NCI-H146 (cell line): ENCODE results near the gene NUDT16L1.
"Not testable (repeated sequence)": the region's sequence is repeated elsewhere in the genome, so short reads cannot be mapped to it uniquely, and the experiment has no call there.

Experiments
- DNase-seq: peaks from one replicate; lab custom pipeline; 2025; lab: John Stamatoyannopoulos, UW

Gene NUDT16L1

DNA sequence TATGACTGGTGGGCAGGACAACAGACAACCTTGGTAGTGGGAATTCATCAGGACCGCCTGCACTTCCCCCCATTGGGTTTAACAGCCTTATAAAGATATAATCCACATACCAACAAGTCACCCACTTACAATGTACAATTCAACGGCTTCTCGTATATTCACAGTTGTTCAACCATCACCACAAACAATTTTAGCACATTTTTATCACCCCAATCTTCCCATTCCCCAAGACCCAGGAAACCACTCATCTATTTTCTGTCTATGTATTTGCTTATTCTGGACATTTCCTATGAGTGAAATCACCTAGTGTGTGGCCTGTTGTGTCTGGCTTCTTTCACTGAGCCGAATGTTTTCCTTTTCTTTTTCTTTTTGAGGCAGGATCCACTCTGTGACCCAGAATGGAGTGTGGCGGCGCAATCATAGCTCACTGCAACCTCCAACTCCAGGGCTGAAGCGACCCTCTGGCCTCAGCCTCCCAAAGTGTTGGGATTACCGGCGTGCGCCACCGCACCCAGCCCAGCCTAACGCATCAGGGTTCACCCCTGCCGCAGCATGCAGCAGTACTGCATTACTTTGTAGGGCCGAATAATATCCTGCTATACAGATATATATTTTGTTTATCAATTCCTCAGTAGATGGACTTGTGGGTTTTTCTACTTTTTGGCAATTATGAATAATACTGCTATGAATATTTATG lies 29.9 kb downstream of the NUDT16L1 start:
- DNase-seq = no peak

DNA sequence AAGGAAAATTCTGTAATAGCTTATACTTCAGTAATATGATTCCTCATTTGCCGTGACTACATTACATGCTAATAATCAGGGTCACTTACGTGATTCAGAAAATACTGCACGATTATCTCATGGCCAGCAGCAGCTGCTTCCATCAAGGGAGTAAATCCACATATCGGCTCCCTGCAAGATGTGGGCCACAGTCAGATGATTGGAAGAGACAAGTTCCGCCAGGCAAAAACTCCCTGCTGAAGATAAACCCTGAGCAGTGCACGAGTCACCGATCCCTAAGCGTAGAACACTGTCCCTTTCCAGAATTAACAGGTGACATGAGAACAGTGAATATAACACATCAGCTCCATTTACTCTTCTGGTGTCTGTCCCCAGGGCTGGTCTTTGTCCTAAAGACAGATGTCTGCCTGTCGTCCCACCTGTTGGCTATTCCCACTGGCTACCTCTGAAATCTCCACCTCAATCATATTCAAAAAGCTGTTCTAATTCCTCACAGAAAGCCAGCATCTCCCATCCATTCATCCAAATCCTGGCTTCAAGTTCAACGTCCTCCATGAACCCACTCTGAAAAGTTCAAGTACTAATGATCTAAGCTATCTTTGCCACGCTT lies 31.4 kb downstream of the NUDT16L1 start:
- DNase-seq = no peak

DNA sequence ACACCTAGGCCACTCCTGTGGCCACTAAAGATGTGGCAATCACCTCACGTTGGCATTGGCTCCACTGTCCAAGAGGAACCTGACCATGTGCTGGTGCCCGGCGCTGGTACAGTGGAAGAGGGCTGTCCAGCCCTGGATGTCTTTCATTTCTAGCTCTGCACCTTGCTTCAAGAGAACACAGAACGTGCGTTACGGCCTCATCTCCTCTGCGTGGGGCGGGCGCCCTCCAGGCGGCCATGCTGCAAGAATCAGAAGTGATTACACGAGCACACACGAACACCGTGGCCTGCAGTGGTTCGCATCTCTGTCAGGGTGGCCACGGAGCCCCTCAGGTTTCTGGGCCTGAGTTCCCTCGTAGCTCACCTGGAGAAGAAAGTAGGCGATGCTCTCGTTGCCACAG lies 33.3 kb downstream of the NUDT16L1 start:
- no peak for DNase-seq

DNA sequence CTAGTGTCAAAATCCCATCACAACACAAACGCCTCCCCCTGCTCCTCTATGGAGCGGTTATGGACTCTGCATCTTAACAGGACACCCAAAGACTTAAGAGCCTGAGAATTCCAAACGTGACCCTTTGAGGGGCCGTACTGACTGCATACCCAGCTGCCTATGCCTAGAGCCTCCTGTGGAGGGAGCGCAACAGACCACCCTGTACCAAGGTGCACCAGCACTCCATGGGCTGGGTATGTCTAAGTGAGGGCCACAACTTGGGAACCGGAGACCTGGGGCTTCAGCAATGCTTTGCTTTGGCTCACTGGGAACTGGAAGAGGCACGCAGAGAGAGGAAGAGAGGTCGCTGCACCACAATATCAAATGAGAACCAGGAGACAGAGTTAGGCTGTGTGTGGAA lies 35.3 kb downstream of the NUDT16L1 start:
- no peak for DNase-seq

DNA sequence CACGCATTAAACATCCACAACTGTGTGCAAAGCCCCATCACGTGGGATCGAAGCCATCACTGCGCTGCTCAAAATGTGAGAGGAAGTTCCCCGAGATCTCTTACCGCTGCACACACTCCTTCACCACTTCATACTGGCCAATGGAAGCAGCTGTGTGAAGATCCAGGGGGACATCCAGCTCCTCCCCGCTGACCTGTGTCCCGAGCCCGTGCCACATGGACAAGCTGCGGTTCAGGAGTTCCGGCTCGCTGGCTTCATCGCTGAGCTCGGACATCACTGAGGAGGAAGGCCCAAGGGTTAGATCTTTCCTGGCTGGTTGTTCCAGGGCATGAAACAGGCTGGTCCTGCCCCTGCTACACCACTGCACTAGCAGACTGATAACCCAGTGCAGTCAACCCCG lies 36.5 kb downstream of the NUDT16L1 start:
- DNase-seq = no peak

- DNase-seq = peak; percentile 30
Measured at GRCh38 chr16:4733211-4733742, 39.9 kb downstream of the NUDT16L1 start.

DNA sequence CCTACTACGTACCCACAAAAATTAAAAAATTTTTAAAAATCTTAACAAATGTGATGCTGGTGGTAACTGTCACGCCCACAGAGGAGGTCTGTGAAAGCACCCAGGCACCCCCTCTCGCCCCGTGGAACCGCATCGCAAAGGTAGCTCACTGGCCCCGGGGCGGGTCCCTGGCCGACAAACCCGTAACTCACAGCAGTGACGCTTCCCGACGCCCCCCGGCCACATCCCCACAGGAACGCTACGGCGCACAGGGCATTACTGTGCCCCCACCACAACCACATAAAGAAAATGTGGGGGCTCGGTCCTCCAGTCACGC lies 40.3 kb downstream of the NUDT16L1 start:
- DNase-seq = peak; percentile 76

DNA sequence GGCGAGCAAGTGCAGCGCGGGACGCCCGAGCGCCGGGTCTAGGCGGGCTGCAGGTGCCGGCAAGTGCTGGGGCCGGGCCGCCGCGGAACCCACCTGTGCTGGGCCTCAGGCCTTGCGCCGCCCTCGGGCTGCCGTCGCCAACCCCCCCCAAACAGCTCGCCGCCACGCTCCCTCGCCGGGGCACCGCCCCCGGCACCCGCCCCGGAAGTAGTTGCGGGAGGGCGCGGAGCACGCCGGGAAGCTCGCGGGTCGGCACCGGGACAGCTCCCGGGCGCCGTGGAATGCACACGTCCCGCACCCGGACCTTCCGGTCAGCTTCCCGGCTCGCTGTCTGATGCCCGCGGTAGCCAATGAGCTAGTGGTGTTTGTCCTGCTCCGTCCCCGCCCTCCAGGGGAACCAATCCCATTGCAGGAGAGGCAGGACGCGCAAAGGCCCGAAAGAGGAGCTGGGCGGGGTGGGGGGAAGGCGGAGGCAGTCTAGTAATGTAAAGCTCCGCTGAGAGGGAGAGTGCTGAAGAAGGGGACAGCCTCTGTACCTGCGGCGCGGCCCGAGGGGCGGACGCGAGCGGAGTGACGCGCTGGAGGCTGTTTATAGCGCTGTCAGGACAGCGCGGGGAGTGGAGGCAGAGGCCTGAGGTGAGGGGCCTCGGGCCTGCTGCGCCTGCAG lies 40.8 kb downstream of the NUDT16L1 start, which contains the start of the genes ANKS3 and DNAAF8:
TSS of gene ANKS3 (minus strand) at position 209 of the 667 bp plus-strand sequence. CDS start 4,122 bp downstream, outside the sequence.
TSS of gene DNAAF8 (plus strand) at position 475 of the 667 bp plus-strand sequence. CDS start 1,978 bp downstream, outside the sequence.
- DNase-seq = peak; percentile 97

DNA sequence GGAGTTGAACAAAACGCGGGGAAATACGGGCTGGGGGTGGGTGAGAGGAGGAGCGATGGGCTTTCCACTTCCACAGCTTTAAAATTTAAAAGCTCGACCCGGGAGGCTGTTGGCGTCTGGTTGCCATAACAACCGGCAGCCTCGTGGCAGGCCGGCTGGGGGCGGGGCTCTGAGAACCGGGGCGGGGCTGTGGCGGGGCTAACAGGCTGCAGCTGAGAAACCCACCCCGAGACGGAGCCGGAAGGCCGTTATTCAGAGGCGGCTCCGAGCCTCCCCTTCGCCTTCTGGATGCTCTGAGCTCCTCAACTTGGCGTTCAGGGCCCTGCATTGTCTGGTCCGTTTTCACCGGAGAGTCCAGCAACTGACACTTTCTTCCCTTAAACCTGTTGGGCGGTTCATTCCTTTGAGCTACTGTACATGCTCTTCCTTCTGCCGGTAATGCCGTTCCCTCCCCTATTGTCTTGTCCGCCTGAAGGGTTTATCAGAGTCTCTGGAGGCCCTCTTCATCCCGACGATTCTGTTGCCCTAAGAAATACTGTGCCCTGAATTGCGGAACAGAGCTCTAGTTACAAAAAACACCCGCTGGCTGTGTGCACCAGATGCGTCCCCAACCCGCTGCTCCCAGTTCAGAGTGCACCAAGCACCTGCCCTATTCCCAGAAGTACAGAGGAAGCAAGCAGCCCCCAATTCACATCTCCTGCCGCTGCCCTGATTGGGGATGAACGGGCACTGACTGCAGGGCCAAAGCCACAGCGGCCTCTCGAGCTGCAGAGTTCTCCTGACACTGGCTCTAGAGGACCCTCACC lies 41.6 kb downstream of the NUDT16L1 start:
- DNase-seq = peak; percentile 90

- DNase-seq = no peak
Measured at GRCh38 chr16:4736546-4736945, 43.2 kb downstream of the NUDT16L1 start.

DNA sequence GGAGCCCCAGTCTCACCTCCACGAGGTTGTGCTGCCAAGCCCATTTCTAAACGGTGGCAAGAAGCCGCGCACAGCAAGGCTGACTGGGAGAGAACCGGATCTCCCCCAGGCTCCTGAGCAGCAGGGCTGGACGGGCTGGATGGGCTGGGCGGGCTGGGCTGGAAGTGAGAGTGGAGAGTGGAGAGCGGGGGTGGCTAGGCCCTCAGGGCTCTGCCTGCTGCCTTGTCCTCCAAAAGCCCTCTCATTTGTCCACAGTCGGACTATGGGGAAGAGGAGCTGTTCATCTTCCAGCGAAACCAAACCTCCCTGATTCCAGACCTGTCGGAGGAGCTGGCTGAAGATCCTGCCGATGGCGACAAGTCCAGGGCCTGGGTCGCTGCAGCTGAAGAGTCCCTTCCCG lies 44.2 kb downstream of the NUDT16L1 start:
- no peak for DNase-seq

- not testable (repeated sequence) for DNase-seq
Measured at GRCh38 chr16:4738370-4738769, 45.0 kb downstream of the NUDT16L1 start.

DNA sequence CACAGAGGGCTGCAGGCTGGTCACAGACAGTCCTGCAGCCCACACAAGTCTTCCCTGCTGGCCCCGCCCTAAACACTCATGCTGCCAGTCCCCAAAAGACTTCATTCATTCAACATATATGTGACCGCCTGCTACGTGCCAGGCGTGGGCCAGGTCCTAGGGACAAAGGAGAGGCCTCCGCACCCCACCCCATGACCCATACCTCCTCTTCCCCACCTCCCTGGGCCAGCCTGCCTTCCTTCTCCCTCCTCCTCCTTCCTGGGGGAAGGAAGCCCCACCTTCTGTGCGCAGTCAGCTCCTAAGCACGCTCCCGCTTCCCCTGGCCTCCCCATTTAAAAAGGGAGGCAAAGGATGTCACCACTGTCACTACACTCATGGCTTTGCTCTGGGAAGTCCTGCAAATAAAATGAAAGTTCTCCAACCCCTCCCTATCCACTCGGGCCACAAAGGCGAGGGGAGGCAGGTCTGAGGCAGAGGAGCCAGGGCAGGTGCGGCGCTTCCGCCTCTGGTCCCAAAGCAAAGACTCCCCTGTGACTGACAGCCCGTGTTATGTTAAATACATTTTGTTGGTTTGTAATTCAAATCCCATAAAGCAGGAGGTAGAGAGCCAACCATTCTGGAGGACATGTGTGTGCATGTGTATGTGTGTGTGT lies 50.0 kb downstream of the NUDT16L1 start:
- no peak for DNase-seq

DNA sequence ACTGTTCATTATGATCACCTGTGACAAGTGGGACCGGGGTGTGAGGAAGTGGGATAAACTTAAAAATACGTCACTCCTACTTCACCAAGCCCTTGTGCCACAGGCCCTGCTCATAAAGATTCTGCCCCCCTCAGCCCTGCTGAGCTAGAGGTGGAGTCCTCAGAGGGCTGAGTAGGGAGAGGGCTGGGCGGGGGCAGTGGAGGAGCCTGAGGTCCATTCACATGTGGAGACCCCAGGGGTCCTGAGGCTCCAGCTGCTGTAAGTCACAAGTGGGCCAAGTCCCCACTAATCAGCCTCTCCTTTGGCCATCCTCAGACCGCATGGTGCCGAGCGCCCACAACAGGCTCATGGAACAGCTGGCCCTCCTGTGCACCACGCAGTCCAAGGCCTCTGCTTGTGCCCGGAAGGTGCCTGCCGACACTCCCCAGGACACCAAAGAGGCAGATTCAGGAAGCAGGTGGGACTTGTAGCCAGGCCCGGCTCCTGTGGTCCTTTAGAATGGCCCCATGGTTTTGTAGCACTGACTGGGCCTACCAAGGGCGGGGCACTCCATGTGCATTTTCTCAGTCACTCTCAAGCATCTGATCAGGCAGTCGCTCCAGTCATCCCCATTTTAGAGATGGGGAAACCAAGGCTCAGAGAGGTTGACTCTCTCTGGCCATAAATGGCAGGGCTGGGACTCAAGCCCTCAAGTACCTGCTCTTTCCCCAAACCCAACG lies 51.4 kb downstream of the NUDT16L1 start:
- peak; percentile 21 for DNase-seq

DNA sequence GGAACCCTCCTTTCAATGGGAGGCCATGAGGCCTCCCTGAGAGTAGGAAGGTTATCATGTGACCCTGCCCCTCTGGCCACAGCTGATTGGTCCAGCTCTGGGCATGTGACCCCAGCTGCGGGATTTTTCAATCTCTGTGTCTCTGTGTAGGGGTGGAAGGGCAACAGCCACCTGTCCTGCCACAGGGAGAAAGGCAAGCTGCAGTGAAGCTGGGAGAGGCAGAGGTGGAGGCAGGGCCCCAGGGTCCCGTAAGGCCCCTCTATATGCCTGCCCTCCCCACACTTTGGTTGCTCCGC lies 51.9 kb downstream of the NUDT16L1 start:
- DNase-seq = no peak
